IPS DF 4.7 (cell line): ENCODE results near the gene TRPM2.
"Not testable (repeated sequence)": the region's sequence is repeated elsewhere in the genome, so short reads cannot be mapped to it uniquely, and the experiment has no call there.

Experiments used
- DNase-seq: peaks from one replicate; pipeline ENCODE4 v3.0.0-alpha.2; 2013; ENCODE audit warnings: low spot score; ENCODE audit errors: extremely low read depth

The TRPM2 gene

GRCh38 chr21:44395260-44395659, 41.8 kb downstream of the TRPM2 start:
- DNase-seq = no peak

- not testable (repeated sequence) for DNase-seq
Observed at GRCh38 chr21:44396803-44397202, 43.4 kb downstream of the TRPM2 start.

GRCh38 chr21:44397431-44398031, 44.1 kb downstream of the TRPM2 start:
- DNase-seq = no peak

- no peak for DNase-seq
Observed at GRCh38 chr21:44398499-44398898, 45.1 kb downstream of the TRPM2 start.

GRCh38 chr21:44399151-44399954, 45.9 kb downstream of the TRPM2 start:
- DNase-seq = no peak

- DNase-seq = no peak
Observed at GRCh38 chr21:44399955-44400790, 46.8 kb downstream of the TRPM2 start.

GRCh38 chr21:44400791-44401385, 47.5 kb downstream of the TRPM2 start:
- no peak for DNase-seq

- DNase-seq = no peak
Observed at GRCh38 chr21:44401386-44402160, 48.2 kb downstream of the TRPM2 start.

- DNase-seq = no peak
Observed at GRCh38 chr21:44402323-44403105, 49.1 kb downstream of the TRPM2 start.

- DNase-seq = no peak
Observed at GRCh38 chr21:44403106-44404020, 49.9 kb downstream of the TRPM2 start.

GRCh38 chr21:44404482-44404881, 51.1 kb downstream of the TRPM2 start:
- not testable (repeated sequence) for DNase-seq

GRCh38 chr21:44405091-44405947, 51.9 kb downstream of the TRPM2 start:
- no peak for DNase-seq

- no peak for DNase-seq
Observed at GRCh38 chr21:44405948-44406872, 52.8 kb downstream of the TRPM2 start.

- no peak for DNase-seq
Observed at GRCh38 chr21:44406953-44407352, 53.5 kb downstream of the TRPM2 start.

- no peak for DNase-seq
Observed at GRCh38 chr21:44407493-44407892, 54.1 kb downstream of the TRPM2 start.

GRCh38 chr21:44408226-44408625, 54.8 kb downstream of the TRPM2 start:
- no peak for DNase-seq
